Ammon's horn (tissue), 1 donor: ENCODE measurements around the gene CHD9.
A peak's percentile ranks its signal among the peaks of the same experiment; 100 is the strongest.
"Not testable (repeated sequence)": the region's sequence is repeated elsewhere in the genome, so short reads cannot be mapped to it uniquely, and the experiment has no call there.

Experiments used
- DNase-seq: peaks from one replicate; pipeline ENCODE4 v3.0.0-alpha.2; 2016; ENCODE audit warnings: low spot score

Gene CHD9

GRCh38 chr16:53048139-53048915 is 6.5 kb upstream of the CHD9 start:
- no peak for DNase-seq

- DNase-seq = not testable (repeated sequence)
These were observed 3.5 kb upstream of the CHD9 start for GRCh38 chr16:53051255-53051654.

- DNase-seq = no peak
These were observed 2.0 kb upstream of the CHD9 start, which contains the start of gene CHD9NB for GRCh38 chr16:53052519-53053501. TSS of gene CHD9NB (minus strand) at chr16:53052897. CDS start at chr16:53044158, 8,739 bp downstream.

GRCh38 chr16:53053967-53054669 is 673 bp upstream of the CHD9 start:
- DNase-seq = no peak

GRCh38 chr16:53055541-53056391 is 975 bp downstream of the CHD9 start:
- DNase-seq = peak; percentile 39

- no peak for DNase-seq
These were observed 1.6 kb downstream of the CHD9 start for GRCh38 chr16:53056392-53056881.

- DNase-seq = no peak
These were observed 2.9 kb downstream of the CHD9 start for GRCh38 chr16:53057658-53058057.

GRCh38 chr16:53058441-53058840 is 3.6 kb downstream of the CHD9 start:
- DNase-seq = no peak

- no peak for DNase-seq
These were observed 4.1 kb downstream of the CHD9 start for GRCh38 chr16:53058882-53059281.

- no peak for DNase-seq
These were observed 4.9 kb downstream of the CHD9 start for GRCh38 chr16:53059672-53060071.

- DNase-seq = no peak
These were observed 6.5 kb downstream of the CHD9 start for GRCh38 chr16:53061256-53061655.

- DNase-seq = peak; percentile 57
These were observed 6.9 kb downstream of the CHD9 start for GRCh38 chr16:53061701-53062159.

- DNase-seq = no peak
These were observed 9.3 kb downstream of the CHD9 start for GRCh38 chr16:53064081-53064578.

GRCh38 chr16:53065461-53066061 is 10.8 kb downstream of the CHD9 start:
- DNase-seq = no peak

- DNase-seq = no peak
These were observed 12.9 kb downstream of the CHD9 start for GRCh38 chr16:53067675-53068074.

GRCh38 chr16:53068423-53068833 is 13.6 kb downstream of the CHD9 start:
- no peak for DNase-seq

- DNase-seq = no peak
These were observed 15.0 kb downstream of the CHD9 start for GRCh38 chr16:53069772-53070171.

GRCh38 chr16:53071748-53072301 is 17.0 kb downstream of the CHD9 start:
- DNase-seq = peak; percentile 72

GRCh38 chr16:53073022-53073421 is 18.2 kb downstream of the CHD9 start:
- no peak for DNase-seq

- DNase-seq = not testable (repeated sequence)
These were observed 19.5 kb downstream of the CHD9 start for GRCh38 chr16:53074296-53074695.
